GM19455 (cell line): ENCODE measurements around the gene GDPGP1.

Experiments
- ATAC-seq: cut with Tn5 transposase; IDR thresholded peaks from one replicate; pipeline ENCODE4 v1.9.1; 2021; ENCODE audit not compliant: unreplicated experiment

GDPGP1 gene

DNA sequence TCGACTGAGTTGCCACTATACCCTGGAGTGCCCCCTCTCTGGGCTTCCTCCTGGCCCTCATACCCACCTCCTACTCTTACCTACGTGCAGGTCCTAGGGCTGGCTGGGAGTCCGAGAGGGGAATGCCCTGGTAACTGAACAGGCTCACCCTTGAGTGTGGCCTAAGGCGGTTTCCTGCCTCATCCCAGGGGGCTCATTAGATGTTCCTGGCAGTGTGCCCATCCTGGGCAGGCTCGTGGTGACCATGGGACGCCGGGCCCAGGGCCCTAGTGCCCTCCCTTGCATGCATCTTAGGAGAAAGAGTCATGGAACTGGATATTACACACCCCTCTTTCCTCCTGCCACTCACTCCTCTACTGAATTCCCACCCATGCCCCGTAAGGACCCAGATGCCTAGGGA is 30.1 kb upstream of the GDPGP1 start:
- no peak for ATAC-seq

DNA sequence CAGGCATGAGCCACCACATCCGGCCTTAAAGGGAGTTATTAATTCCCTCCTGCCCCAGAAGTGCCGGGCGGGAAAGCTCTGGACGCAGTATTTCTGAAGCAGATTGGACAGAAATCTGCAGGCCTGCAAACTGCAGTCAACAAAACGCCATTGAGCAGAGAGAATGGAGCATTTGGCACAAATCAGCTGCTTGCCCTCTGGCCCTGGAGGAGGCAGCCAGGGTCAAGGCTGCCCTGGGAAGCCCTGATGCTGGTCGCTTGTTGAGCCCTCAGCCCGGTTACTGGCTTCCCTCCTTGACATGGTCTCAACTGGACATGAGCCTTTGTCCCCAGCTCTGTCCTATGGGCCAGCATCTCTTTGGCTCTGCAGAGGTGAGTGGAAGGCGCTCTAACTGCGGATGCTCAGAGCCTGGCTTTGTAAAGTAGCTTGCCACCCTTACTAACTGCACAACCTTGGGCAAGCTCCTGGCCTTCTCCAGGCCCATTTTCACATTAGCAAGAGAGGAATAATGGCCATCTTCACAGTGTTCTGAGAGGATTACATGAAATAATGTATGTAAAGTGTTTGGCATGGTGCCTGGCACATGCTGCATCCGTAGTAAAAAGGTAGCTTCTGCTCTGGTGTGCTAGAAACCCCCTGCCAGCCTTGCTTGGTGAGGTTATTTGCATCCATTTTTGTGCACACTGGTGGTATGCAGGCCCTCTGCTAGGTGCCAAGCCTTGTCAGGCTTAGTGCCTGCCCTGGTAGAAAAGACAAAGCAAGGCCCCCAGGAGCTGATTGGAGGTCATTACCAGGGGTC is 28.8 kb upstream of the GDPGP1 start:
- ATAC-seq = no peak

DNA sequence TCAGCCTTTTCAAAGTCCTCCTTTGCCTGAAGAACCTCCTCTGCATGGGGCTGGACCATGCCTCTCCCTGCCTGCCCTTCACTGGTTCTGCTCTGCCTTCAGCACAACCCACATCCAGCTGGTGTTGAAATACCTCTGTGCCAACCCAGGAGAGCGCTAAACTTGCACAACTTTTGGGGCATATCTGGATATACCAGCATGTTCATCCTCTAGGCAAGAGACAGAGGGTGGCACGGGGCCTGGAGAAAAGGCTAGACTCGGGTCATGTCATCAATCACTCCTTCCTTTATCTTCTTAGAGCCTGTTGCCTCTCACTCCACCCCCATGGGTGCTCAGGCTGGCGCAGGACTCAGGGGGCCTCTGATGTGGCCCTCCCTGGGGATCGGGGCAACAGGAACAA is 28.1 kb upstream of the GDPGP1 start:
- no peak for ATAC-seq

DNA sequence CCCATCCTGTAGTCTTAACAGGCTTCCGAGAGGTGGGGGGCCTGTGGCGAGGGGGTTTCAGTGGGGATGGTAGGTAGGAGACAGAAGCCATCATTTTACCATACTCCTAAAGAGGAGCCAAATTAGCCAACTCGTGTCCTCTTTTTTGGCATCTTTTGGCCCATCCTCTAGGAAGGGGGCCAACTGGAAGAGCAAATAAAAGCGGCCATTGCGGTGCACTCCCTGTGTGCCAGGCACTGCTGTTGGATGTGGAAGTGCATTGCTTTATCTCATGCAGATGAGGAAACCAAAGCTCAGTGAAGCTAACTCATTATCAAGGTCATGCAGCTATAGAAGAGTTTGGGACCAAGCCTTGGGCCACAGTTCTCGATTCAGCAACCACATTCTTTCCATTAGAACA is 26.8 kb upstream of the GDPGP1 start:
- ATAC-seq = no peak

DNA sequence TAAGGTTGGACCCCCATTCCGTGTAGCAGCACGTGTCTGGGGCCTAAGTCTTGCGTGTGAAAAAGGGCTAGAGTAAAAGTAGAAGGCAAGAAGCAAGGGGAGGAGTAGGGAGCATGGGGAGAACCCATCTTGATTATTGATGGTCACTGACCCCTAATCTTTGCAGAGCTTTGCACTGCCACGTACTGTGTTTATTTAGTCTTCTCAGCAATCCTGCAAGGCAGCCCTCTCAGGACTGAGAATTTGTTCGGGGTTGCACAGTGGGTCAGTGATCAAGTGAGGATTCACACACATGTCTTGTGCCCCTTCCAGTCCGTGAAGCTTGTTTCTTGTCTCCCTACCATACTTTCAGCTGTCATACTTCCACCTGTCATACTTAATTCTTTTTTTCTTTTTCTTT is 25.7 kb upstream of the GDPGP1 start:
- no peak for ATAC-seq

DNA sequence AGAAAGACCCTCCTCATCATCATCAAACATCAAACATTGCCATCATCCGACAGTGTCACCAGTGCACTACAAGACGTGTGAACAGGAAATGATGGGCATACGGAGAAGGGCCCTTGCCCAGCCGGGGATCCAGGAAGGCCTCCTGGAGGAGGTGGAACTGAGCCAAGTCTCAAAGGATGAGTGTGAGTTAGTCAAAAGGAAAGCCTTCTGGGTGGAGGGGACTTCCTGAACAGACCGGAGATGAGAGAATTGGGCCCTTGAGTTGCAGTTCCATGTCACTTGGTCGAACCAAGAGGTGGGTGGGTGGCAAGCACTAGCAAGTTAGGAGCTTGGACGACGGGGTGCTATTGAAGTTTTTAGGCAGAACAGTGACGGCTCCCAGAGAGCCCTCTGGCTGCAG is 24.4 kb upstream of the GDPGP1 start:
- ATAC-seq = no peak

DNA sequence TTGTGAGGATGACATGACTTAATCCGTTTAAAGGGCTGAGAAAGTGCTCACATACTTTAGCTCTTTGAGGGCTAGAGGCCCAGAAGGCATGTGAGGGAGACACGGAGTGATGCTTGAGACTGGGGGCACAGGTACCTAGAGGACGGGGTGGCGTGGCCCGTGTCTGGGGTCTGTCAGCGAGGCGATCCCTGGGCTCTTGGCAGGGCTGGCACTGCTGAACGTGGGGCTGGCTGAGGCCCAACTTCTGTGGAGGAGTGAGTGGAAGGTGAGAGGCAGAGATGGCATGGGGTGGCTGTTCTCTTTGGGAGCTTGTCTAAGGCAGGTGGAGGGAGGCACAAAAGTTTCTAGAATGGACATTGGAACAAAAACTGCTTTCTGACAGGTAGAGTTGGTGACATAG is 23.4 kb upstream of the GDPGP1 start:
- no peak for ATAC-seq

DNA sequence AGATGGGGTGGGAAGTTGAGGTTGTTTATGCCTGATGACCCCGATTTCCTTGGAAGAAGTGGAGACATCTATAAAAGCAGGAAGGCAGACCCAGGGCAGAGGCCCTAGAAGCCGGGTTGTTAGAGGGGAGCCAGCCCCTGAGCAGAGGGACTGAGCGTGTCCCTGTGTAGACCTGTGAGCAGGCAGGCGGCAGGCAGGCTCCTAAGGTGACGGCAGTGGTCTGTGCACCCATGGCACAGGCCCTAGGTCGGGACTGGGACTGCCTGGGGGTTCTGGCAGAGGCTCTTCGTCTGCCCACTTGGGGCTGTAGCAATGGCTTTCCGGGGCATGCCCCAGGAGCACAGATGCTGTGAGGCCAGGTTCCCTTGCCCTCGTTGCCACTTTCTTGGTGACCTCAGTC is 23.0 kb upstream of the GDPGP1 start:
- no peak for ATAC-seq

DNA sequence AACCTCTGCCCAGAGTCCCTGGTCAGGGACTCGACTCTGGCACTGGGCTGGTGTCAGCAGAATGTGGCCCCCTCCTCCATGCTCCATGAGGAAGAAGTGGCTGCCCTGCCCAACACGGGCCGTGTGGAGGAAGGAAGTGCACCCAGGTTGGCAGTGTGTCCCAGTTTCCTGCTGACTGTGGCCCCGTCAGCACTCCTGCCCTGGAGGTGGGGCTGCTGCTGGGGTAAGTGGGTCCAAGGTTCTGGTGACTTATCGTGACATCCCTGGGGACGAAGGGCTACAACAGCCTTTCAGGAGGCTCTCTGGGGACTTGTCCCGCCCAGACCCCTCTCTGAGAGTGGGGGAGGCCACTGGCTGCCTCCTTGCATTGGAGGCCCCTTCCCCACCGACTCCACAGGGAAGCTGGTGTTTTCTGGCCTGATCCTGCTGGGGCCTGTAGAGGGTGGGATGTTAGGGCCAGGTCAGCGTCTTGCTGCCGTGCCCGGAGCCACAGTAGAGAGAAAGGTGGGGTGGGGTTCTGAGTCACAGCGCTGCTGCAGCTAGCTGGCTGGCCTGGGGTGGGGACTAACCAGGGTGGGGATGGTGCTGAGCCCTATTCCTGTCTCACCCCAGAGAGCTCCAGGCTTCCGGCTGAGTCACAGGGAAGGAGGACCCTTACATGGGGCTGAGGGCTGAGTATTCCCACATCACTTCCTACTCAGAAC is 22.4 kb upstream of the GDPGP1 start:
- no peak for ATAC-seq

DNA sequence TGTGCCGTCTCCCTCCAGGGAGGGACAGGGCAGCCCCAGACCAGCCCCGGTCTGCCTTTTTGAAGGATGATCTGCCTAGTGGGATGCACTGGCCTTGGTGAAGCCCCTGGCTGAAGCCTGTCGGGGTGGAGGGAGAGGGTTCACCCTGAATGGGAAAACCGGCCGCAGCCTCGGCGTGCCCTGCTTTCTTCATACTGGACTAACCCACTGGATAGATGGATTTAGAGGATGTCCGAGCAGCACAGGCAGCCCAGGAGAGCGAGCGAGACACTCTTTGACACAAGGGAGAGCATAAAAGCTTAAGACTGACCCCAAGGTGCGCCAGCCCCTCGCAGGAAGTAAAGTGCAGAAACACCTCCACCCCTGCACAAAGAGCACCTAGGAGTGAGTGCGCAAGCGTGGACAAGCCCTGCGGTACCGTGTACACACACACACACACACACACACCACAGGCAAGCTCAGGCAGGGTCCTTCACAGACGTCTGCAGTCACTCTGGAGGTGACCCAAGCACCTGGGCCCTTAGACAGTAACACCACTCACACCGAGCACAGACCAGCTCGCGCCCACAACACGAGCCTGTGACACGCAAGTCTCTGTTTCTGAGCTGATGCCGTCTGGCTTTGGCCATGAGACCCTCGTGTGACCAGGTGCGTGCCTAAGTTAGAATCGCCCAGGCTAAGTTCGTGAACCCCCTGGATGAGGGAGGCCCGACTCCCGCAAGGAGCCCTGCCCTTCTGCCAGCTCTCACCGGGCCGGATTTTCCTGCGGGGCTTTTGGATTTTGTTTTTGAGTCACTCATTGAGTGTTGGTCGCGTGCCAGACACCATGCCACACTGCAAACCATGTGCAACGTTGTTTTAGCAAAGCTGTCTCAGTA is 21.5 kb upstream of the GDPGP1 start:
- ATAC-seq = no peak

DNA sequence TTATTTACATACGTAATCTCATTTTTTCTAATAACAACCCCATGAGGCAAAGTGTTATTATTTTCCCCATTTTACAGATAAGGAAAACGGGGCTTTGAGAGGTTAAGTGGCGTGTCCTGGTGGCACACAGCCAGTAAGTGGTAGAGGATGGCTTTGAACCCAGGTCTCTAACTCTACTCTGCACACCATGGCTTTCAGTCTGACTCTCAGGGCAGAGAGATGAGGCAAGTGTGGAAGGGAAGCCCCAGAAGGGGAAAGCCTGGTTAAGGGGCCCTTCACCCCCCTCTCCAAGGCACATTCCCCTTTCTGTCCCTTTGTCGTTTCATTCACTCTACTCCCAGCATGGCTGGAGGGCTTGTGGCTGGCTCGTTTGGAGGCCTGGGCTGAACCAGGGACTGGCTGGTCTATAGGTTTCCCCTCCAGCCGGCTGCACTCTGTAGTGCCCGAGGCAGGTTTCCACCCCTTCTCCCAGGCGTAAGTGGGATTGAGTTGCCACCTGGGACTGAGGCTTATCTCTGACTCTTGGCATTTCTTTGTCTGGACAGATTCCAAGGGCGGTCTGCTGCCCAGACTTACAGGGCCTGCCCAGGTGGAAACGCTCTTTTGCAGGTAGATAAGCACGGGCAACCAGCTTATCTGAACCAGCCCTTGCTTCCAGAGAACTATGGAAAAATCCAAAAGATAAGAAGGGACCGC is 20.7 kb upstream of the GDPGP1 start:
- ATAC-seq = no peak

DNA sequence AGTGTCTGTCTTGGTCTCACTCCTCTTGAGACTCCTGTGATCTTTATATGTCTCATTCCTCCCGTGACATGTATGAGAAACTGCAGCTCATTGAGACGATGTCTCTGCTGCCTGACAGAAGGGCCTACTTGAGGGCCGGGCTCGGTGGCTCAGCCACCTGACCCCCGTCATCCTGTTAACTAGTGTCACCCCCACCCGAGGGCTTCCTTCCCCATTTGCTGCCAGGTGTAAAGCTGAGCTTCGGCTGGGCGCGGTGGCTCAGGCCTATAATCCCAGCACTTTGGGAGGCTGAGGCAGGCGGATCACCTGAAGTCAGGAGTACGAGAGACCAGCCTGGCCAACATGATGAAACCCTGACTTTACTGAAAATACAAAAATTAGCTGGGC is 20.2 kb upstream of the GDPGP1 start:
- ATAC-seq = no peak

DNA sequence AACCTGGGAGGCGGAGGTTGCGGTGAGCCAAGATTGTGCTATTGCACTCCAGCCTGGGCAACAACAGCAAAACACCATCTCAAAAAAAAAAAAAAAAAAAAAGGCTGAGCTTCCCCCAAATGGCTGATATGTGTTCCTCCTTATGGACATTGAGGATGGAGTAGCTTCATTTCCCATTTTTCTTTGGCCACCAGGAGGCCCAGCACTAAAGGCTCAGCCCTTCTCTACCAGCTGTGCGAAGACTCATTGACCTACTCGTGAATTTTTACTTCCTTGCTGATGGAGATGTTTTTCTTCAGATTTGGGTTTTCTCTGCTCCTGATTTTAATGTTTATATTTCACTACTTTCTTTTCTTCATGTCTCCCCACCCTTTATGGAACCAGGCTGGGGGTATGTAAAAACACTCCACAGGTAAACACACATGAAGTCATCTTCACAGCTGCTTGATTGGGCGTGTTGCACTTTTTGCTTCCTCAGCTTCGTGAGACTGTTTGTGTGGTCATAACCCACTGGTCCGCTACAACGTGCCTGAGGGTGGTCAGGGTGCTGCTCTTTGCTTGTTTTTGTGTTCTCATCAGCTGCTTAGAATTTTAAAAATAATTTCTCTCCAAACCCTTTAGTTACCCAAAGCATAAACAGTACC is 19.3 kb upstream of the GDPGP1 start:
- no peak for ATAC-seq

DNA sequence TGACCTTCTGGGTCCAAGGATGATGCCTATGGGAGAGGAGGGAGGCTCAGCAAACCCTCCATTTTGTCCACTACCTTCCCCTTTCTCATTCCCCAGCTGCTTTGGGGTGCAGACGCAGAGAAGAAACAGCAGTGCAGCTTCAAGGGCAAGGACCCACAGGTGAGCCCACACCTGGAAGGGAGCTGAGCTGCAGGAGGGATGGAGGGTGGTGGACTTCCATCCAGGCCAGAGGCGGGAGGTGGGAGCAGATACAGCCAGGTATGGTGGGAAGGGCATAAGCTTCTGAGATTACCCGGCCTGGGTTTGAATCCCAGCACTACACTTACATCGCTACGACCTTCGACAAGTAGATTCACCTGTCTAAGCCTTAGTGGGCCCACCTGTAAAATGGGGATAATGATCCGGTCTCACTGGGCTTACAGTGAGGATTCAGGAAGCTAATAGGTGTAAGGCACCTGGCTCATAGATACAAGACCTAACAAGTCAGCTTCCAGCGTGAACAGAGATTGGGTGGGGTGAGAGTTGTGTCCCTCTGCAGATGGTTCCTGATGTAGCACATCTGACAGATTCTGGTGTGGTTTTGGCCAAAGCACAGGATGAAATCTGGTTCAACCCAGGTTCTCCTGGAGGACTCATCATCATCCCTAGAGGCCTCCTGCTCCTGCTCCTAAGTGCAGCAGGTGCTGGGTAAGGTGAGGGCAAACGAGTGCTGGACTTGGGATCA is 16.2 kb upstream of the GDPGP1 start:
- no peak for ATAC-seq

DNA sequence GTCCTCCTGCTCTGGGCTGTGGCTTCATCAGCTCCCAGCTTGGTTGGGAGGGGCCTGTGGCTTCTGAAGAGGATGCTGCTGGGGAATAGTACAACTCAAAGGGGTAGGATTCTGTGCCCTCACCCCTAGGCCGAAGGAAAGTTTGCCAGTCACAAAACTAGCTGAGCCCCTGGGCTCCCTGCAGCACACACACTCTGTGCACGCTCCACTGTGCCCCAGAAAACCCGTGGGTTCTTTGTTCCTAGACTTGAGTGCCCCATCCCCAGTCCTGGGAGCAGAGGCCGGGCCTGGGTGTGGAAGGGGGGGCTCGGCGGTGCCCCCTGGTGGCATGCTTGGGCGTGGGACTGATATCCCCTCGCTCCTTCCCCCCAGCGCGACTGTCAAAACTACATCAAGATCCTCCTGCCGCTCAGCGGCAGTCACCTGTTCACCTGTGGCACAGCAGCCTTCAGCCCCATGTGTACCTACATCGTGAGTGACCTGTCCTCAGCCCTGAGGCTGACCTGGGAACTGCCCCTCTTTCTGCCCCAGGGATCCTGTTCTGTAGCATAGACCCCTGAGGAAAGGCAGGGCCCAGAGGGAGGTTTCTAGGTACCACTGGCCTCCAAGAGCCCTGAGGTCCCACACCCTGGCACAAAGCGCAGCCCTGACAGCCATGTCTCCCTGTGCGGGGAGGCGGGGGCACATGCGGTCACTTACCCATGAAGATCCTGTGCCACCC is 14.4 kb upstream of the GDPGP1 start:
- ATAC-seq = no peak

DNA sequence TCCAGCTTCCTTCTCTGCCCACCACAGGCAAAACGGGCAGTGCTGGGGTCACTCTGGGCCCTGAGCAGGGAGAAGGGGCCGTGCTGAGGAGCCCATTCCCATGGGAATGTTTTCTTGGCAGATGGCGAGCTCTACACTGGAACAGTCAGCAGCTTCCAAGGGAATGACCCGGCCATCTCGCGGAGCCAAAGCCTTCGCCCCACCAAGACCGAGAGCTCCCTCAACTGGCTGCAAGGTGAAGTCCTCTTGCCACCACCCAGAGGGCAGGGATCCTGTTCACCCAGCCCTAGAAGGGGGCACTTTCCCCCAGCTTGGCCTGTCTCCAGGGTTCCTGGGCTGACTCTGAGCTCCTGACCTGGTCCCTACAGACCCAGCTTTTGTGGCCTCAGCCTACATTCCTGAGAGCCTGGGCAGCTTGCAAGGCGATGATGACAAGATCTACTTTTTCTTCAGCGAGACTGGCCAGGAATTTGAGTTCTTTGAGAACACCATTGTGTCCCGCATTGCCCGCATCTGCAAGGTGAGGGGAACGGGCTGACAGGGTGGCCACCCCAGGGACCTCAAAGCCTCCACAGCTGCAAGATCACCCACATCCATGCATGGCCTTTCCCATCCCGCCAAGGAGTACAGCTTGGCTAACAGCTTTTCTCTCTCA is 12.6 kb upstream of the GDPGP1 start:
- no peak for ATAC-seq

DNA sequence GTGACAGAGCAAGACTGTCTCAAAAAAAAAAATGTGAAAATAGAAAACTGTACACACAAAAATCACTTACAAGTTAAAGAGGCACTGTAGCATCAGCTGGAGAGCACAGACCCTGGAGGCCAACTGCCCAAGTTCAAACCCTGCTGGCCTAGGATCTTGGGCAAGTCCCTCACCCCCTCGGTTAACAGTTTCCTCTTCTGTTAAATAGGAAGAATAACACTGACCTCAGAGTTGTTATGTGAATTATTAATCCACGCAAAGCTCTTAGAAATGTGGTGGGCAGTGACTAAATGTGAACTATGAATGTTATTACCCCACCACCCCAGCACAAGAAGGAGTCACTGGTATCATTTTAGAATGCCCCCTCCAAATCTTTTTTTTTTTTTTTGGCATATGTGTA is 11.5 kb upstream of the GDPGP1 start:
- ATAC-seq = no peak

DNA sequence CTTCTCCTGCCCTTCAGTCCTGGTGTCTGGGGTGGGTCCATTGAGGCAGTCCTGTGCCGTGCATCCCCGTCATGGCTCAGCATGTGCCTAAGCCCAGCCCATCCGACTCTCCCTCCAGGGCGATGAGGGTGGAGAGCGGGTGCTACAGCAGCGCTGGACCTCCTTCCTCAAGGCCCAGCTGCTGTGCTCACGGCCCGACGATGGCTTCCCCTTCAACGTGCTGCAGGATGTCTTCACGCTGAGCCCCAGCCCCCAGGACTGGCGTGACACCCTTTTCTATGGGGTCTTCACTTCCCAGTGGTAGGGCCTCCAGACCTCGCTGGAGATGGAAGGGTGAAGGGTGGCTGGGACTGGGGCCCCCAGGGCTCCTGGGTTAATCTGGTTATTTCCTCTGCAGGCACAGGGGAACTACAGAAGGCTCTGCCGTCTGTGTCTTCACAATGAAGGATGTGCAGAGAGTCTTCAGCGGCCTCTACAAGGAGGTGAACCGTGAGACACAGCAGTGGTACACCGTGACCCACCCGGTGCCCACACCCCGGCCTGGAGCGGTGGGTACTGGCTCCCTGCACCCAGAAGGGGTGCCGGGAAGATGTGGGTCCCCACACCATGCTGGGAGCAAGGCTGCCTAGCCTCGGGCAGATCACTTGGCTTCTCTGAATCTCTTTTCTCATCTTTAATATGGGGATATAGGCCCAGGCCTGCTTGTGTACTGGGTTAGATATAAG is 10.4 kb upstream of the GDPGP1 start:
- ATAC-seq = no peak
